Activated naive CD8-positive, alpha-beta T cell treated with anti-CD3 and anti-CD28 coated beads, Interleukin-2, amount 50 U/mL, for 16 hours (primary cell): ENCODE results near the gene PPP6R3.

Experiments
- DNase-seq: peaks from one replicate; pipeline ENCODE4 v3.0.0-alpha.2; 2020; ENCODE audit warnings: low read depth, low spot score

PPP6R3 gene

DNA sequence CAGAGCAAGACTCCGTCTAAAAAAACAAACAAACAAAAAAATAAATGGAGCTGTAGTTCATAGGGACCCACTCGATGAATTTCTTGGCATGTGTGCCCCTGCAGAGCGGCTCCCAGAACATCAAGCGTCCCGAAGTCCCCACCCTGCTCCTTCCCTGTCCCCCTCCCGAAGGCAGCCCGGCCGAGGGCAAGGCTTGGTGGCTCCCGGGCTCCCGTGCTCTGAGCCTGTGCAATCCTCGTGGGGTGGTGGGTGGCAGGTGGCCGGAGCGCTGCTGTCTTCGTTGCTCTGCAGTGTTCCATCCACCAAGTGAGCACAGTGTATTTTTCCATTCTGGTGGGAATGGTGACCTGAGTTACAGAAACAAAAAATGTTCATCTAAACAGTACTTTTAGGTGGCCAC, 190.2 kb downstream of the PPP6R3 start:
- DNase-seq: no peak

DNA sequence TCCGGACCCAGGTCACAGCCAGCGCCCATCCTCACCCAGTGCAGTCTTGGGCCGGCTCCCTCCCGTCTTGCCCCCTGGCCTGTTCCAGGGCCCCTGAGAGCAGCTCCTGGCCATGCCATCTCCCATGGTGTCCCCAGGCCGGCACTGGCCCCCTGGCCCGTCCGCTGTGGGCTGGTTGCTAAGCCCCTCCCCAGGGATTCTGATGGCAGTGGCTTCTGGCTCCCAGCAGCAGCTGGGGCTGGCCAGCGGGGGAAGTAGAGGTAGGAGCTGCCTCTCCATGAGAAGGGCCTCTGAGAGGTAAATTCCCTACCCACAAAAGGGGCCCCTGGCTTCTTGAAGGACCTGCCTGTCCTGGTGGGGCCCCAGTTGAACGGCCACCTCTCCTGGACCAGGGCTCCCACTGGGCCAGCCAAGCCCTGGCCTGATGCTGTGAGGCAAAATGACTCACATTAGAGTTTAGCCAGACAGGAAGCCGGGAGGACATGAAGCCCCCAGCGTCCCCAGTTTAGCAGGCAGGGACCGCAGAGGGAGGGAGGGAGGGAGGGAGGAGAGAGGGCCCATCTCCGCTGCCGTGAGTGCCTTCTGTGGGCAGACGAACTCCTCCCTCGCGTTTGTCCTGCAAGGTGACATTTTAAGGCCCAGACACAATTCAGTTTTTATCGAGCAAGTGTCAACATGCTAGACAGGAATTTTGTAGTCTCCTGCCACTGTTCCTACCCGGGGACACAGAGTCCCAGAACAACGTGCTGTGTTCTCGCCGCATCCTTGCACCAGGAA, 190.8 kb downstream of the PPP6R3 start:
- no peak for DNase-seq

DNA sequence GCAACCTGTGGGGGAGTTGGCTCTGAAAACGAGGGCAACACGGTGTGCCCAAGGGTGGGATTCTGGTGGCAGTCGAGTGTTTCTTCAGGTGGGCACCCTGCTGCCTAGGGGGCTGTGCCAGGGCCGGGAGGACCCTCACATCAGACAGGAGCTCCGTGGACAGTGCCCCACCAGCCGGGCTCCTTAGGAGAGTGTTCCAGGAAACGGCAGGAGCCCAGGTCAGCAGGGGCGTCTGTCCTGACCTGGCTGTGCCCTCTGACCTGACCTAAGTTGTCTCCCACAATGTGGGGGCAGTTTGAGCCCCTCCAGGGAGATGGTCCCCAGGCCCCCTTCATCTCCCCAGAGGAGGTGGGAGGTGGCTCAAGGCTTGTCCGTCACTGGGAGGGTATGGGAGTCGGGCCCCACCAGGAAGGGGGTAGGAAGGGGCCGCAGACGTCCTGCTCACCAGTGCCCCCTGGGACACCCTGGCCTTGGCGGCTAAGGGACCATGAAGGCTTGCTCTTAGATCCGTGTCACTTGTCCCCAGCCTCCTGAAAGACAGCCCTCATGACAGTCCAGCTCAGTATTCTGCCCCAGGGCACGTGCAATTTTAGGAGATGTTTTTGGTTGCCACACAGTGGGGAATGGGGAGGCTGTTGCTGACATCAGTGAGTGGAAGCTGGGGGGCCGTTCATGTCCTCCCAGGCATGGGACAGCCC, 191.6 kb downstream of the PPP6R3 start:
- DNase-seq: no peak

DNA sequence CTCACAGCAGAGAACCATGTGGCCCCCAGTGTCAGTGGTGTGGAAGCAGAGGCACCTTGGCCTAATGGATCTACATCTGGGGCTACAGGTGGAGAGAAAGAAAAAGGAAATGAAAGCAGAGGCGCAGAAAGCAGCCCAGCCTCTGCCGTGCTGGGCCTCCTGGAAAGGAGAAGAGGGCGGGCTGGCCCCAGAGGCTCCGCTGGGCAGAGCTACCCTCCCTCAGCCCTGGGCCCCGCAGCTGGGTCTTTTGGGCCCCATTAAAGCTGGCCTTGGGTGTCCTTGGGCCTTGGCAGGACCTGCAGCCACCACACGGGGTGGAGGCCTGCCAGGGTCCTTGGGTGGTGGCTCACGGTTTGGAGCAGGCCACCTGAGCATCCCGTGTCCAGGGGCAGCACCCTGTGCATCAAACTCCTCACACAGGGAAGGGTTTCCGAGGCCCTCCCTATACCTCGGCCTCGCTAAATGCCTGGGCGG, 192.2 kb downstream of the PPP6R3 start:
- DNase-seq: no peak

DNA sequence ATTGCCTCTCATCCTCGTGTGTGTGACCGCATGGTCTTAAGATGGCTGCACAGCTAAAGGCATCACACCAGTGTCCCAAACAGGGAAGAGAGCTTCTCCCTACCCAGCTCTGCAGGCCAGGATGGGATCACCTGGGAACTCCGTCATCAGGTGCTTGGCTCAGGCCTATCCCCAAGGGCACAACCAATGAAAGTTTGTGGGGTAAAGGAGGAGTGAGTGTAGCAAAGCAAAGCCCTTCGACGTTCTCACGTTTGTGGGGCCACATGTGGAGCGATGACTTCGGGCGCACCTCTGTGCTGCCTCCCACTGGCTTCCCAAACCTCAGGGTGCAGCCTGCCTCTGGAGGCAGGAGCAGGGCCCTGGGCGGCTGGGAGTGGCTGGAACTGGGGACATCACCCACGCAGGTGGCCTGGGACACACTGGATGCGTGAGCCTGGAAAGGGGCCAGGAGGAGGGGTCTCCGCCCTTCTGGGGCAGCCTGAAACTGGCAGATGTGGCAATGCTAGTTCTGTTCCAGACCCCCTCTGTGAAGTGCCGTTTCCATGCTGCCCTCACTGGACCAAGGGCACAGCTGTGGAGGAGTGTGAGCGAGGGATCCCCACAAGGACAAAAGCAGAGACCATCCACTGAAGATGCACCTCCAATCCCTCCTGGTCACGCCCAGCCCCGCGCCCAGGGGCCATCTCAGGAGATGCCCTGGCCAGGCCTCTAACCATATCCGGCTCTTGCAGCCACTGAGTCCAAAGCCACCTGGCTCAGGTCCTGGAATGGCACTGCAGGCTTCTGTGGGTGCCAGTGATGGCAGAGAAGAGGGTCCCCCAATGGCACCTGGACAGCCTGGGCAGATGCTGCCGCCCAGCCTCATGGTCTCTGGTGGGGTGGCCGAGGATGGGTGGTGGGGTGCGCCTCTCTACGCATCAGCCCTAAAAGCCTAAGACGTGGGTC, 193.2 kb downstream of the PPP6R3 start:
- no peak for DNase-seq

DNA sequence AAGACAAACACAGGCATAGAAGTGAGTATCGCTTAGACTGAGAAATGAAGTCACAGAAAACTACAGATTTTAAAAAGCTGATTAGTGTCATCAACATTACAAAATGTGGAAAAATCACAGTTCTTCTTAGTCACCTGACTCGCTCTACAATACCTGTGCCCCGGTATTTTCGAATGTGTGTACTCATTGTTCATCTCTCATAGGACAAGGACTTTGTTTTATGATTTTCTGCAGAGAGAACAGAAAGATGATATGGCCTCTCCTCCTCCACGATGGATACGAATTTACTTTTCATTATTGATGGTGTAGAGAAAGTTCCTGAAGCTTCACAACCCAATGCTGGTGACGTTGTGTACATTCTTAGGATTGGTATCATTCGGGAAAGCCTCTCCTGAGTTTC, 194.4 kb downstream of the PPP6R3 start:
- no peak for DNase-seq

DNA sequence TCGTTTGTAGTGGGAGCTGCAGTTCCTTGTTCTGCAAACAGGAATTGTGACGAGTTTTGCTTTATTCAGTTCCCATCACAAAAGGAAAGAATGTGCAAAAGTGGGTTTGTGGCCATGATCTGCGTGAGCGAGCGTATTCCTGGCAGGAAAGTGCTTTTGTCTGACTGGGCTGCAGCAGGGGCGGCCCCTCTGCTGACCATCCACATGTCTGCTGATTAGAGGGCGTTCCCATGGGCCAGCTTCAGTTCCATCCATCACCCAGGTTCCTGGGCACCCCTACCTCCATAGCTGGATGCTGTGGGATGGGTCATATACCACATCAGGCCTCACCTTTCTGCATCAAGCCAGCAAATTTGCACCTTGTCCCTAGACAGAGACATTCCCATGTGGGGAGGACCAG, 194.9 kb downstream of the PPP6R3 start:
- DNase-seq: no peak

DNA sequence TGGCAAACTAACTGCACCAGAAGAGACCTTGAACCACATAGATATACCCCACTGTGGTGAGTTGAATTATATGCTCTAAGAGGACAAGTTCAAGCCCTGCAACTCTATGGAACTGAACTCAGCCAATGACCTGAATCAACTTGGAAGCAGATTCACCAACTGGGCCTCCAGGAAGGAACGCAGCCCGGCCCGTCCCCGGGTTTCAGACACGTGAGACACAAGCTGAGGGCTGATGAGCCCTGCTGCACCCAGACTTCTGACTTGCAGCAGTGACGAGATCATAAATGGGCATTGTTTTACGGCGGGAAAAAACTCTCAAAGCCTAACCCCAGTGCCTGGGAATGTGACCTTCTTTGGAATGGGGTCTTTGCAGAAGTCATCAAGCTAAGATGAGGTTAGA, 195.3 kb downstream of the PPP6R3 start:
- no peak for DNase-seq

DNA sequence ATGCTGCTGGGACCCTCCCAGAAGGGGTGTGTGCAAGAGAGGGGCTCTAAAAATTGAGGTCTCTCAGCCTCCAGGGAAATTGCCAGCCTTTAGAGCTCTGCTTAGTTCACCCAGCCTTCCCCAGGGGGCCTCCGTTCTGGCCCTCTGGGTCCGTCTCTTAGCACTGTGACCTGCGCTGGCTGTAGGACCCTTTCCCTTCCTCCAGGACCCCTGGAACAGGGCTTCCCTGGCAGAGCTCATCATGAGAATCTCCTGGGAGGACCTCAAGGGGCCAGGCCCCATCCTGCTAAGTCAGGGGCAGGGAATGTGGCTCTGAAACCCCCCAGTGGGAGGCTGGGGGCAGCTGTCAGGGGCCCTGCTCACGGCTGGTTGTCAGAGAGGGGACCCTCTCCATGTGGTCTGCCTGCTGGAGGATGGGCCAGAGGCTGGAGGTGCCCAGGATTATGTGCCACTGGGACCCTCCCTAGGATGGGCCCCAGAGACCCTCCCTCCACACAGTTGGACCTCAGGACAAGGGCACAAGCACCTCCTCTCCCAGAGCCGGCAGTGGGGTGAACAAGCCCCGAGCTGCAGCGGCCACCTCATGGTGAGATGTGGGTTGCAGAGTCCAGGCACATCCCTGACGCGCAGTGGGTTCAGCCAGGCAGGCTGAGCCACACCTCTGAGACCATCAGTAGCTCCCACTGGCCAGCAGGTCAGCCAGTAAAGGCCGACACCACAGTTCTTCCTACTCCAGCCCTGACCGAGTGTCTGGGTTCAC, 196.6 kb downstream of the PPP6R3 start:
- DNase-seq: no peak

DNA sequence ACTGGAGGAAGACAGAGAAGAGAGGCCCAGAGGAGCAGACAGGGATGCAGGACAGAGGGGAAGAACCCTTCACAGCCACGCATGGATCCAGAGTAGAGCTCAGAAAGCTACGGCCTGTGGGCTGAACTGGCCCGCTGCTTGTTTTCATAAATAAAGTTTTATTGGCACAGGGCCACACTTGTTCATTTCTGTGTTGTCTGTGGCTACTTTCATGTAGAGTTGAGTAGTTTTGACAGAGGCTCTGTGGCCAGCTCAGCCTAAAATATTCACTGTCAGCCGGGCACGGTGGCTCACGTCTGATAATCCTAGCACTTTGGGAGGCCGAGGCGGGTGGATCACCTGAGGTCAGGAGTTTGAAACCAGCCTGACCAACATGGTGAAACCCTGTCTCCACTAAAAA, 197.5 kb downstream of the PPP6R3 start:
- DNase-seq: no peak

DNA sequence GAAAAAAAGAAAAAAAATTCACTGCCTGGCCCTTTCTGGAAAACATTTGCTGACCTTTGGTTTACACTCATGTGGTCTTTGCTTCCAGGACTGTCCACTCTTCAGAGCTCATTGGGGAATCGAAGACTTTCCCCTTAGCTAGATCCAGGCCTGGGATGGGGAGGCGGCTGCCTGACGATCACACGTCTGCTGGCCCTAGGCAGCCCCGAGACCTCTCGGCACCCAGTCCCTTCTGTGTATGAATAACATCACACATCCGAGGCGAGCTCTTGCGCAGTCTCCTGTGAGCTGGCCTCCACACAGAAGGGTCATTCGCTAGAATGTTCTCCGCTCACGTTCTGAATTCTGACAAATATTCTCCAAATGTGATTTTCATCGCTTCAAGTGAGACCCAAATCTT, 198.1 kb downstream of the PPP6R3 start:
- no peak for DNase-seq

DNA sequence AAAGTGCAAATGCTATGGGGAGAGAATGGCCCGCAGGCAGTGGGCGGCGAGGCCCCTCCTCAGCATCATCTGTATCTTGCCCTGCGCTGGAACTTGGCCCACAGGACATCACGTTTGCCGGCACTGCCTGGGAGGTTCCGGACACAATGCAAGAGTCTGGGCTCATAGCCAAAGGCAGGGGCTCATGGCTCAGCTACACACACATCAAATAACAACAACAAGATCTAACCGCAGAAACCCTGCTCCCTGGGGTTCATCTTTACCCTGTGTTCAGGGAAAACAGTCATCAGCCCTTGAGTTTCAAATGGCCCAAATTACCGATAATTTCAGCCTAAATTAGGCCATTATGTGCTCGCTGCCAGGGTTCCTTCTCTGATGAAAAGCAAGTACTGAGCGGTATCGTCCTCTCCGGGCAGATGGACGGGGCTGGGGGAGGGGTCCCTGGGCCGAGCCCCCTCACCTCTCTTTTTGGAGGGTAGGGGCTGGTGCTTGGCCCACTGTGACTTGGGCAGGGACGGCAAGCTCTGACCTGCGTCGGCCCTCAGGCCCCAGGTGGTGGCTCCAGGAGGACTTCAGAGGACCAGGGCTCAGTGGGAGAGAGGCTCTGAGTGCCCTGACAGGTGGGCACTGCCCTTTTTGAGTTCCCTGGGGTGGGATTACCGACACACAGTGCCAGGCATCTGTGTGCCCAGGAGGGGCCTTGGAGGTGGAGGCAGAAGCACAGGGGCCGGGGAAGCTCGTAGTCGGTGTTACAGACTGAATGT, 198.8 kb downstream of the PPP6R3 start:
- DNase-seq: no peak

DNA sequence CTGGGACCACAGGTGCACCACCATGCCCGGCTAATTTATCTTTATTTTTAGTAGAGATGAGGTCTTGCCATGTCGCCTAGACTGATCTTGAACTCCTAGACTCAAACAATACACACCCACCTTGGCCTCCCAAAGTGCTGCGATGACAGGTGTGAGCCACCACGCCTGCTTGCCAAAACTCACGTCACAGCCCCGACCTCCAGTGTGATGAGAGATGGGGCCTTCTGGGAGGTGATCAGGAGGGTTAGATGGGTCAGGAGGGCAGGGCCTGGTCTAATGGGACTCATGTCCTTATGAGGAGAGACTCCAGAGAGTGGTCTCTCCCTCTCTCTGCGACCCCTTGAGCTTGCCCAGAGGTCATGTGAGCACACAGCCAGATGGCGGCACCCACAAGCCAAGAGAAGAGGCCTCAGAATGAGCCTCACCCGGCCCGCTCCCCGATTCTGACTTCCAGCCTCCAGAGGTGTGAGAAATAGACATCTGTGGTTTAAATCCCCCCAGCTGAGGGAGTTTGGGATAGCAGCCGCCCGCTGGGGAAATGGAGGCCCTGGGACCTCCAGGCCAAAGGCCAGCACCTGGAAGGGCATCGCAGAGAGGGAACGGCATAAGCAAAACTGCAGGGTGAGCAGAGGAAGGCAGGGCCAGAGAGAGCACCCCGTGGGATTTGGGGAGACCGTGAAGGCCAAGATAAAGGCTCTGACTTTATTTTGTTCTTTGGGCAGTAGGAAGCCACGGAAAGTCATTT, 199.7 kb downstream of the PPP6R3 start:
- no peak for DNase-seq

DNA sequence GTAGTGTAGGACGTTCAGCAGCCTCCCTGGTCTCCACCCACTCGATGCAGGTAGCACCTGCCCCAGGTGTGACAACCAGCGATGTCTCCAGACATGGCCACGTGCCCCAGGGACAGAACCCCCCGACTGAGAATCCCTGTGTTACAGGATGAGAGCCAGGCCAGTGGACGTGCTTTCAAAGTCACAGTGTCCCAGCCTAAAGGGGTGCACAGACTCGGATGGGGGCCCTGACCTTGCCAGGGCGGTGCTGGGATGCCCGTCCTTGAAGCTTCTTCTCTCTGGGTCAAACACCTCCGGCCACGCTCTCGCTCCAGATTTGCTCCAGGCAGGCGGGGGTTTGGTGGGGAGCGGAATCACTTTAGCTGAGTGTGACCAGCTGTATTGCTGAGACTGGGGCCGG, 200.5 kb downstream of the PPP6R3 start:
- DNase-seq: no peak

DNA sequence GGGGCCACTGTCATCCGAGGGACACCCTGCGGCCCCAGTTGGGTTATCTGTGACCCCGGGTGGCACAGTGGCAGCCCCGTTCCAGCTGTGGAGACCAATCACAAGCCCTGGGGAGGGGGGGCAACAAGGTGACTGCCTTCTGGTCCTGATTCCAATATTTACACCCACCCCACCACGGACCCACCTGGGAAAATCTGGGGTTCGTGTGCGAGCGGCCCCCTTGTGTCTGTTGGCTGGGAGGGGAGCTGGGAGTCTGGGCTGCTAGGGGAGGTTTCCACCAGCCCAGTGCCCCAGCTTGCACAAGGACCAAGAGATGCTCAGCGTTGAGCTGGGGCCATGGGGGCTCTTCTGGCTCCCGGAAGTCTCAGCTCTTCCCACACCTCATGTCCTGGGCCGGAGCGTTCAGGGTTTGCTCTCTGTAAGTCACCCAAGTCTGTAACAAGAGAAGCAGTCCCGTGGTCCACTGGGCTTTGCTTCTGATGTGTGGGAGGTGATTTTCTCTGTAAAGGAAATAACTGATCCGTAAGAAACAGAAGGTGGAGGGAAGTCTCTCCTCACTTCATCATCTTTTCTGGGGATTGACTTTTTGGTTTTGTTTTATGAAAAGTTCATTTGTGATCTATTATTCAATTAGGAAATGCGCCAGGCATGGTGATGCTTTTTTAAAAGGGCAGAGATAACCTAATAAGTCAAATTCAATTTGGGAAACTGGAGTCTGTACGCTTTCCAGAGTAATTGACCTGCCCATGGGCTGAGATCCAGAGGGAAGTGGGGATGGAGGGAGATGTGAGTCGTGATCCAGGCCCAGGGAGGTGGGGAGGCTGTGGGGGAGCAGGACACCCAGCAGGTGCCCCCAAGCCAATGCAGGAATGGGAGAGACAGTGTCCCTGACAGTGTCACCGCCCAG, 201.4 kb downstream of the PPP6R3 start:
- no peak for DNase-seq

DNA sequence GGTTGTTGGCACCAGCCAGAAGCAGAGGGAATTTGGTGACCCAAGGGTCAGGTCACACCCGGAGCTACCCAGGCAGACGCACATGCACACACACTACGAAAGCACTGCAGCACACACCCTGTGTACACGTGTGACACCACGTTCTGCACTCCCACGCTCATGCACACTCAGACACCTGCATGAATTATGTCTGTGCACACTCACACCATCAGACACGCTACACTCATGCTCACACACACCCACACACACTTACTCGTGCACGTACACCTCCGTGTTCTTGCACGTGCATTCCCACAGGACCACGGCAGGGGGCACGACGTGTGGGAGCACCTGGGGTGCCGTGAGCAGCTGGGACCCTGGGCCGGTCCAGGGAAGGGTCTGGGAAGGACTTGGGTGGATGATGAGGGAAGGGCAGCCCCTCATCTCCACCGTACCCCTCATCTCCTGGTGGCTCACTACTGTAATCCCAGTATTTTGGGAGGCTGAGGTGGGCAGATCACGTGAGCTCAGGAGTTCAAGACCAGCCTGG, 203.0 kb downstream of the PPP6R3 start:
- no peak for DNase-seq

DNA sequence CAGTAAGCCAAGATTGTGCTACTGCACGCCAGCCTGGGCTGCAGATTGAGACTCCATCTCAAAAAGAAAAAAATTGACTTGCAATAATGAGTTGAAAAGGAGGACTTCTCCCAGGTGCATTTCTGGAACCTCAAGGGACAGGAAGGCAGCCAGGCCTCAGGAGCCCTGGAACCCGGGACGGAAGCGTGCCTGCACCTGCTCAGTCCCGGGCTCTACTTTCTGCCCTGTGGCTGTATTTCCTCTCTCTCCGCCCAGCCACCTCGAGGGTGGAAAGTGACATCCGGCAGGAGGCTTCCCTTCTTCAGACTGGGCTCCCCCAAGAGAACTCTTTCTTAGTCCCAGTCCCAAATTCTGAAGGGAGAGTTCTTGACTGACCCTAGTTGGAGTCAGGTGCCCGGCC, 203.6 kb downstream of the PPP6R3 start:
- DNase-seq: no peak

DNA sequence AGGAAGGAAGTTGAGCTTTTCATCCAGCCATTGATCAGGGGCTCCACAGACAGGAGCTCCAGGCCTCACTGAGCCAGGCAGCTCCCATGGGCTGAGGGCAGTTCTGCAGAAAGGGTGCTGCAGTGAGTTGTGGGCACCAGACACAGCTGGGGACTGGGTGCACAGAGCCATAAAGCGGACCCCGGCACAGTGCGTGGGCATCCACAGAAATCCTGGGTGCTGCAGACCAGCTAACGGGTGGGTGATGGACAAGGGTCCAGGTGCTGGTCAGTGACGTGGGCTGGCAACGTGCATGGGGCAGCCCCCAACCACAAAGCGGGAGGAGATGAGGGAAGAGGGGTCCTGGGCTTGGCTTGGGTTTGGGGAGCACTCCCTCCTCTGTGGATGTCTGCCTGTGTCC, 204.4 kb downstream of the PPP6R3 start:
- DNase-seq: no peak
